NCI-H526 treated with DMSO at 0.1 percent for 48 hours (cell line): Measurements from ENCODE around the gene SLC13A5.
"Not testable (repeated sequence)": the region's sequence is repeated elsewhere in the genome, so short reads cannot be mapped to it uniquely, and the experiment has no call there.

Source experiments
- DNase-seq: peaks from one replicate; lab custom pipeline; 2025; lab: John Stamatoyannopoulos, UW

Gene SLC13A5

GRCh38 chr17:6684460-6684783 lies 28.7 kb downstream of the SLC13A5 start:
- no peak for DNase-seq

GRCh38 chr17:6683730-6684459 lies 29.3 kb downstream of the SLC13A5 start:
- DNase-seq = no peak

- no peak for DNase-seq
These were observed 30.0 kb downstream of the SLC13A5 start for GRCh38 chr17:6683081-6683684.

- DNase-seq = no peak
These were observed 30.8 kb downstream of the SLC13A5 start for GRCh38 chr17:6682339-6682738.

DNA sequence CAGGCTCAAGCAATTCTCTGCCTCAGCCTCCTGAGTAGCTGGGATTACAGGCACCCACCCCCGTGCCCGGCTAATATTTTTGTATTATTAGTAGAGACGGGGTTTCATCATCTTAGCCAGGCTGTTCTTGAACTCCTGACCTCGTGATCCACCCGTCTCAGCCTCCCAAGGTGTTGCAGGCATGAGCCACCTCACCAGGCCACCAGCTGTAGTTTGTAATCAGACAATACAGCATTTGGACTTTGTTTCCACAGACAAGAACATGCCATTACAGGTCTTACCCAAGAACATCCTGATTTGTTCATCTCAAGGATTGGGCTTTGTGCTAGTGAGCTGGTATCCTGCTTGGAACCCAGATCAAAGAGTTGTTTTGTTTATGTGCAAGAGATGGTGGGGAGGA lies 31.5 kb downstream of the SLC13A5 start:
- DNase-seq = no peak

GRCh38 chr17:6681176-6681575 lies 32.0 kb downstream of the SLC13A5 start:
- no peak for DNase-seq

DNA sequence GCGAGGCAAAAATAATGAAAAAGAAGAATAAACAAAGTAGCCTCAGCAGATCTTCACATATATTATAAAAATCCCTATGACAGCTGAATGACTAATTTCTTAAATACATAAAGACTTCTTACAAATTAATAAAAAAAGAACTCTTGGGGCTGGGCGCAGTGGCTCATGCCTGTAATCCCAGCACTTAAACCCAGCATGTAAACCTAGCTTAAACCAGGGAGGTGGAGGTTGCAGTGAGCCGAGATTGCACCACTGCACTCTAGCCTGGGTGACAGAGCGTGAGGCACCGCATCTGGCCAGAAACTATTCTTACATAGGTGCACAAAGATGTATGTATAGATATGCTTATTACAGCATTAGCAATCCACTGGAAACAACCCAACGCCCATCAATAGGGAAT lies 33.9 kb downstream of the SLC13A5 start:
- no peak for DNase-seq

GRCh38 chr17:6677946-6678345 lies 35.2 kb downstream of the SLC13A5 start:
- no peak for DNase-seq

DNA sequence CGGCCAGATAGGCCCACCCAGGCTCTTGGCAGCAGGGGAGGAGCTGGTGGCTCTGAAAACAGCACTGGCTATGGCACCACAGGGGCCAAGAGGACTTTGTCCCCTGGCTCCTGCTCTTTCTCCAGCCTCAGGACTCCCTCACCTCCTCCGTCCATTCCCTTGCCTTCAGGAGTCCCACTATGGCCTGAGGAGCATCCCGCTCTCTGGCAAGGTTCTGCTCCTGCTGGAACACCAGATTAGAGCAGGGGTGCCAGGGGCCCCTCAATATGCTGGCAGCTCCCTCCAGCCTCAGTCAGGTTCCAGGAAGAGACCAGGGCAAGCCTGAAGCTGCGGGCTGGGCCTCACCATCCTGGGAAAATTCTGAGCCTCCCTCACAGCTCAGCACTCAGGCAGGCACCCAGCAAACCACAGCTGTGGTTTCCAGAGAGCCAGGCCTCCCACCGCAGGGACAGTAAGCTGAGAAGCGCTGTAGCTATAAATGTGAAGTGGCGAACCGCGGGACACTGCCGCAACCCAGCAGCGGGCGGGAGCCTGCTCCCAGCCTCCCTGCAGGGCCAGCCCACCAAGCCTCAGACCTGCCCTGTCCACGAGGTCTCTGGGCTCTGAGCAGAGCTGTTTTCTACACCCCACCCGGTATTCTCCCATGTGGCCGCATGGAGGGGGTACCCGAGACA lies 35.9 kb downstream of the SLC13A5 start:
- DNase-seq = no peak

- DNase-seq = no peak
These were observed 36.4 kb downstream of the SLC13A5 start for GRCh38 chr17:6676802-6677157.

DNA sequence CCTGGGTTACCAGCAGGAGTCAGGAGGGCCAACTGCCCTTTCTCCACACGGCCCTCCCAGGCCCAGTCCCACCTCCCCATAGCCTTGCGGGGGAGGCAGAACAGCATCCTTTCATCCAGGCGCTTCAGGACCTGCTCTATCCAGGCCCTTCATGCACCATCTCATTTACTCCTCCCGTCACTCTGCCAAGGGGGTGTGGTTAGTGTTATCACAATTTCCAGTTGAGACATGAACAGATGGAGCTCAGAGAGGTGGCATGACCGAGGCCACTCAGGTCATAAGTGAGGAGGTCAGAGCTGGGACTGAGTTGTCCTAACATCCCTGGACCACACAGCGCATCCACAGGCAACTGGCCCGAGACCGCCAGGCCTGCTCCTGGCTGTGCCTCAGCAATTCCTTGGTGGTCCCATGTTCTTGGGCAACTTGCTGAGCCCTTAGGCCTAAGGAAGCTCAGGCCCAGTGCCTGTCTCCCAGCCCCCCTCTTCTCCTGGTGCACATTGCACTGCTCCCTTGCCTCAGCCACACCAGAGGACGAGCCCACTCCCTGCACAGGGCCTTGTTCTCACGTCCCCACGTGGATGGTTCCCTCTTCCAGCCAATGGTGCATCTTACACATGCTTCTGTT lies 37.9 kb downstream of the SLC13A5 start:
- DNase-seq = no peak

DNA sequence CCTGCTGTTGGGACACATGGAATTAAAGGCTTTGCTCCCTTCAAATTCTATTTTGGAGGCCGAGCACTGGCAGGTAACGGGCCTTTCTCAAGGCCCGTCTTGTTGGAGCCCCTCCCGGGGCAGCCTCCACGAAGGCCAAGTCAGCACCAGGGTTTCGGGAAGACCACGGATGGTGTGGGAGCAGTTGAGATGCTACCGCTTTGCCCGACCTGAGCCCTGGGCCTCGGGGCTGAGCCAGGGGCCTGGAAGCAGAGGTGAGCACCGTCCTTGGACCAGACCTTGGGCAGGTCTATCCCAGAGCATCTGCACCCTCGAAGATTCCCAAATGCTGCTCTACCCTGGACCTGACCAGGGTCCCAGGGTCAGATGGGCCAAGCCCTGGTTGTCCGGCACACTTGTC lies 38.6 kb downstream of the SLC13A5 start:
- no peak for DNase-seq

DNA sequence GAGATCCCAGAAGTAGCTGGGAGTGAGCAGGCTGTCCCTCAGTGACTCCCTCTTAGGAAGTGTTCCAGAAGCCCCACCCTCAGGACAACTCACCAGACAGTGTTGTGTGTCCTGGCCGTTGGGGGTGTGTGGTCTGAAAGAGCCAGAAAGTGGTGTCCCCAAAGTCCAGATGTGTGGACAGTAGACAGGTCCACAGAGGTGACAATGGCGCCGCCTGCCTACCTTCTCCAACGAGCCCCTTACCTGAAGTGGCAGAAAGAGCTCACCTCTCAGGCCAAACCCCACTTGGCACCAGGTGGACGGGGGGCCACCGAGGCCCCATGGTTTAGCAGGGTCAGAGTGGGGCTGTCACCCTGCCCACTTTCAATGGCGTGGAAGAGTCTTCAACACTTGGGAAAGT lies 41.7 kb downstream of the SLC13A5 start:
- DNase-seq = no peak

DNA sequence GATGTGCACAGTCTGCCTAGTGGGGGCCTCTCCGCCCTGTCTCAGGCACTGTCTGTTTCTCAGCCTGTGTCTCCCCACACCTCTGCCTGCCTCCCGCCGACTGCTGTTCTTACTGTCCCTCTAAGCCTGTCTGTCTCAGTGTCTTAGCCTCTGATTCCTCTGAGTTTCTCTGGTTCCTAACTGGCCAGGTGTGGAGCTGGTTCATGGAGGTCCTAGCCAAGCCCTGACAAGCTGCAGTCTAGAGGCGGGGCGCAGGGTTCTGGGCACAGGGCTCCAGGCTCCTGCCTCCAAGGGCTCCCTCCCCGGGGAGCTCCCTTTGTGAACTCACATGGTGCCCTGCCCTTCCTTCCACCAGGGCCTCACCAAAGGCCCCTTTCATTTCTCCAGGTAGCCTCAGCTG lies 42.2 kb downstream of the SLC13A5 start:
- no peak for DNase-seq

GRCh38 chr17:6670571-6670970 lies 42.6 kb downstream of the SLC13A5 start:
- DNase-seq = no peak

DNA sequence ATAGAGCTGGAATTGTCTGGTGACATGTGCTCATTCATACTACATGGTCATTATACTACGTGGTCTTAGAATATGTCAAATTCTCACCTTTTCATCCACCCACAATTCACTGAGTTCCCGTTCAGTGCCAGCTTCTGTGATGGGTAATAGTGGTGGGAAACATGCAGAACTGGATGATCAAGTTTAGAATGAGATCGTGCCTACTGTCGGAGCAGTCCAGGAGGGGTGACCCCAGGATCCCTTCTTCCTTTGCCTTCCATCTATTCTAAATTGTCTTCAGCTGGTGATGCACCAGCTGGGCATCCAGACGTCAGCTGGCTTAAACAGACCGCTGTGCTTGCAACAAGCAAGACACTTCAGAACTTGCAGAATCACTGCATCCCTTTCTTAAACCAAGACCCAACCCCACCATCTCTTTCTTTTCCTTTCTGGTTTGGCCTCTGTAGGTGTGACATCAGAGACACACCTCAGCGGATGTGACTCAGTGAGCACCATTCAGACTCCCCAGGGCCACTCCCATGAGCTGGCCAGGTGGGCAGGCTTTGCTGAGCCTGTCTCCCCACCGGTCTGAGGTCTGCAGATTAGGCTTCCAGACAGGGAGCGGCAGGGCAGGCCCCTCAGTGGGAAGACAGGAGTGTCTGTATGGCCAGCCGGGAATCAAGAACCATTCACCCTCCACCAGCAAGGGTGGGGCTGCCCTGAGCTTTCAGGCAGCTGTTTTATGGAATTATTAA lies 43.5 kb downstream of the SLC13A5 start:
- no peak for DNase-seq

- no peak for DNase-seq
These were observed 44.3 kb downstream of the SLC13A5 start for GRCh38 chr17:6668727-6669425.

- no peak for DNase-seq
These were observed 45.0 kb downstream of the SLC13A5 start for GRCh38 chr17:6668219-6668618.

DNA sequence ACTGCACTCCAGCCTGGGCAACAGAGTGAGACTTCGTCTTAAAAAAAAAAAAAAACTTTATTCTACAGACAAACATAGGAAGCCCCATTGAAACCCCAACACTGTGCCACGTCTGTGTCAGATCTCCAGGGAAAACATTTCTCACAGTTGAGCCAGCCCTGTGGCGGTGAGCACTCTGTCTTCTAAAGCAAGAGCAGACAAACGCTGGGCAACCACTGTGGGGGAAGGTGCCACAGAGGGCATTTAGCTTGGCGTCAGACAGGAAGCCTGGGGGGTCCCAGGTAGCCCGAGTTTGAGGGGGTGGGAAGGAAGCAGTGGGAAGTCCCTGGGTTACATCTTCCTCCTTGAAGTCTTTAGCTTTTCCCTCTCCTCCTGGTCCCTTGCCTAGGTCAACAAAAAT lies 45.7 kb downstream of the SLC13A5 start:
- no peak for DNase-seq

- no peak for DNase-seq
These were observed 46.6 kb downstream of the SLC13A5 start for GRCh38 chr17:6666557-6666956.

DNA sequence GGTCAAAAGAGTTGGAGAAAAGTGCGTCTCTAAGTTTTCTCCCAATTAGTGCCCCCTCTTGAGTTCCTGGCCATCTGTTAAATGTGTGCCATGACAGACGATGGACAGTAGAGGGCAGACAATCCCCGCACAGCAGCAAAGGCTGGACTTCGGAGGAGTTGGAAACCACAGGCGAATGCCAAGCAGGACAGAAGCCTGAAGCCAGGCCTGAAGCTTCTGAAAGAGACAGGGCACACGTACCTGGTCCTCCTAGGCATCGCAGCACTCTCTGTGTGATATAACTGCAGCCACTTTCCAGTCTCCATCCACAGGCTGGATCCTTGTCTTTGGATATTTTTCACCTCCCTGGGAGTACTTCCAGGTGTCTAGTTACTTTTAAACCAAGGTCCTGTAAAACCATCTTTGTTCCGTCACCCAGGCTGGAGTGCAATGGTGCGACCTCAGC lies 47.1 kb downstream of the SLC13A5 start:
- peak; percentile 25 for DNase-seq

DNA sequence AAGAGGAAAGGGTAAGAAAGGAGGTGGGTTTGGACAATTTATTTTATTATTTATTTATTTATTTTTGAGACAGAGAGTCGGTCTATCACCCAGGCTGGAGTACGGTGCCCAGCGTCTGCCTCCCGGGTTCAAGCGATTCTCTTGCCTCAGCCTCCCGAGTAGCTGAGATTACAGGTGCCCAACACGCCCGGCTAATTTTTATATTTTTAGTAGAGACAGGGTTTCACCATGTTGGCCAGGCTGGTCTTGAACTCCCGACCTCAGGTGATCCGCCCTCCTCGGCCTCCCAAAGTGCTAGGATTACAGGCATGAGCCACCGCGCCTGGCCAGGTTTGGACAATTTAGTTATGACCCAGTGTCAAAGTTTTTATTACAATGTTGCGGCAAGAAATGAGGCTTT lies 50.0 kb downstream of the SLC13A5 start:
- DNase-seq = not testable (repeated sequence)
